Stimulated activated CD4-positive, alpha-beta T cell treated with anti-CD3 and anti-CD28 coated beads, Interleukin-2, amount 100 ng/mL, for 4 hours (primary cell): ENCODE measurements around the gene DOK6.
"Not testable (repeated sequence)": the region's sequence is repeated elsewhere in the genome, so short reads cannot be mapped to it uniquely, and the experiment has no call there.

Experiments
- DNase-seq: peaks from one replicate; pipeline ENCODE4 v3.0.0-alpha.2; 2020; ENCODE audit warnings: low read depth

DOK6 gene

GRCh38 chr18:69871363-69871762 lies 470.7 kb downstream of the DOK6 start:
- no peak for DNase-seq

- DNase-seq: no peak
Measured at GRCh38 chr18:69872661-69873060, 472.0 kb downstream of the DOK6 start.

- no peak for DNase-seq
Measured at GRCh38 chr18:69874058-69874457, 473.4 kb downstream of the DOK6 start.

- DNase-seq: no peak
Measured at GRCh38 chr18:69876490-69876889, 475.8 kb downstream of the DOK6 start.

- no peak for DNase-seq
Measured at GRCh38 chr18:69878213-69878933, 477.7 kb downstream of the DOK6 start.

GRCh38 chr18:69879051-69879450 lies 478.4 kb downstream of the DOK6 start:
- not testable (repeated sequence) for DNase-seq

- DNase-seq: no peak
Measured at GRCh38 chr18:69880083-69880482, 479.4 kb downstream of the DOK6 start.

GRCh38 chr18:69882965-69883668 lies 482.4 kb downstream of the DOK6 start:
- DNase-seq: no peak

GRCh38 chr18:69883781-69884180 lies 483.1 kb downstream of the DOK6 start:
- DNase-seq: no peak

GRCh38 chr18:69885355-69885754 lies 484.7 kb downstream of the DOK6 start:
- DNase-seq: no peak

- DNase-seq: no peak
Measured at GRCh38 chr18:69885841-69886531, 485.3 kb downstream of the DOK6 start.

- no peak for DNase-seq
Measured at GRCh38 chr18:69887256-69887655, 486.6 kb downstream of the DOK6 start.

GRCh38 chr18:69889009-69889408 lies 488.3 kb downstream of the DOK6 start:
- no peak for DNase-seq

- no peak for DNase-seq
Measured at GRCh38 chr18:69890558-69890957, 489.9 kb downstream of the DOK6 start.

GRCh38 chr18:69894467-69894866 lies 493.8 kb downstream of the DOK6 start:
- no peak for DNase-seq

GRCh38 chr18:69895066-69896047 lies 494.7 kb downstream of the DOK6 start:
- DNase-seq: no peak

GRCh38 chr18:69897397-69898108 lies 496.9 kb downstream of the DOK6 start:
- no peak for DNase-seq

GRCh38 chr18:69898241-69898861 lies 497.7 kb downstream of the DOK6 start:
- DNase-seq: no peak
